ENCODE results near the gene FXYD1. TPM values are rescaled to one million over a fixed set of nuclear protein-coding genes. Genes with fewer than 3 reads are reported as not detected.

Gene FXYD1
- total RNA-seq, 2 experiments from 2014 or later = 0.57 to 11.5 TPM

DNA sequence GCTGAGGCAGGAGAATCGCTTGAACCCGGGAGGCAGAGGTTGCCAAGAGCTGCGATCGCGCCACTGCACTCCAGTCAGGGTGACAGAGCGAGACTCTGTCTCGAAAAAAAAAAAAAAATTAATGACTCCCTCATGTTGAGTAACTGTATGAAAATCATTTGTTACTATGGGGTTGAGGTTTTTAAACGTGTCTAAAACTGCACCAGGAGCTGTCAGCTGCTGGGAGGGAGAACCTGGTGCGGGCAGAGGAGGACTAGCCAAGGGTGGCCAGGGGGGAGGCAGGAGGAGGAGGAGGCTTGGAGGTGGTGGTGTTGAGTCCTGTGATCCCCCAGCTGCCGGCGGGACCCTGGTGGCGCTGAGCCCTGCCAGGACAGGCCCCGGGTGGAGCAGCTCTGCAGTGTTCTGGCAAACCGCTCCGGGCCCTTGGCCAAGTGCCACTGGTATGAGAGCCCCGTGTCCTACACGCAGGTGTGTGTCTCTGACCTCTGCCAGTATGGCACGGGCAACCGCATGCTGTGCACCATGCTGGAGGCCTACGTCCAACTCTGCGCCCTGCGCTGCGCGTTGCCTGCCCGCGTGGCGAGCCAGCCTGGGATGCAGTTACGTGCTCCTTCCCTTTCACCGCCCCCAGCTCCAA lies 40.1 kb upstream of the FXYD1 start:
- TF ChIP-seq EZH2phosphoT487 (IDR thresholded peaks at IDR 0.05; ENCODE audit: borderline replicate concordance, low read depth, low read length) = no peak
- TF ChIP-seq, protein P1, sequence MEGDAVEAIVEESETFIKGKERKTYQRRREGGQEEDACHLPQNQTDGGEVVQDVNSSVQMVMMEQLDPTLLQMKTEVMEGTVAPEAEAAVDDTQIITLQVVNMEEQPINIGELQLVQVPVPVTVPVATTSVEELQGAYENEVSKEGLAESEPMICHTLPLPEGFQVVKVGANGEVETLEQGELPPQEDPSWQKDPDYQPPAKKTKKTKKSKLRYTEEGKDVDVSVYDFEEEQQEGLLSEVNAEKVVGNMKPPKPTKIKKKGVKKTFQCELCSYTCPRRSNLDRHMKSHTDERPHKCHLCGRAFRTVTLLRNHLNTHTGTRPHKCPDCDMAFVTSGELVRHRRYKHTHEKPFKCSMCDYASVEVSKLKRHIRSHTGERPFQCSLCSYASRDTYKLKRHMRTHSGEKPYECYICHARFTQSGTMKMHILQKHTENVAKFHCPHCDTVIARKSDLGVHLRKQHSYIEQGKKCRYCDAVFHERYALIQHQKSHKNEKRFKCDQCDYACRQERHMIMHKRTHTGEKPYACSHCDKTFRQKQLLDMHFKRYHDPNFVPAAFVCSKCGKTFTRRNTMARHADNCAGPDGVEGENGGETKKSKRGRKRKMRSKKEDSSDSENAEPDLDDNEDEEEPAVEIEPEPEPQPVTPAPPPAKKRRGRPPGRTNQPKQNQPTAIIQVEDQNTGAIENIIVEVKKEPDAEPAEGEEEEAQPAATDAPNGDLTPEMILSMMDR (conservative IDR thresholded peaks at IDR 0.05; ENCODE audit: low read length) = no peak
- CTCF ChIA-PET (ENCODE audit: unreplicated experiment) = no interaction called here
- no TSS peak for BruUV-seq (replicated peaks)

DNA sequence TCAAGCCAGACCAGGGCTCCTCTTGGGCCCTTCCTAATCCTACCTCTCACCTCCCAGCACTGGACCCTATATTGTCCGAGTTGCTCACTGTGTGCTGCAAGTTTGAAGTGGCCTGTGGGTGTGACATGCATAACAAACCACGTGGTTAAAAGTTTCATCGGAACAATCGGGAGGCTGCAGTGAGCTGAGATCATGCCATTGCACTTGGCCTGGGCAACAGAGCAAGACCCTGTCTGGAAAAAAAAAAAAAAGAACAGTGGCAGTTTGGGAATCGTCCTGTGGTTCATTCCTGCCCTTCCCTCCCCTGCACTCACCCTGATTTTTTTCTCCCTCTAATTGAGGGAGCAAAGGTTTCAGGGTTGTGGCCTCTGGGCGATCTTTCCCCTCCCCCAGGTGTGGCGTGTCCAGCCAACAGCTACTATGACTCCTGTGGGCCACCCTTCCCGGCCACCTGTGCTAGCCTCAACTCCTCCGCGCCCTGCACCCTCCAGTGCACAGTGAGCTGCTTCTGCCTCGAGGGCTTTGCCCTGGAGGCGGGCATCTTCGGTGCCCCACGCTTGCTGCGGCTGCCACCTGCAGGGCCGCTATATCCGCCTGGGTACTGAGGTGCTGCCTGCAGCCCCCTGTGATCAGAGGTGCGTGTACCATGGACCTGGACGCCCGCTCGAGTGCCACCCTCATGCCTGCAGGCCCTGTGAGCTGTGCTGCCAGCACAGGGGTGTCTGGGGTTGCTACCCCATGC lies 39.3 kb upstream of the FXYD1 start:
- intact Hi-C loops (cut with micrococcal nuclease; ENCODE audit: unreplicated experiment) = no loop called here
- no peak for DNase-seq (ENCODE audit: low spot score)
- POLR2A ChIA-PET = interaction anchor here (0.6 kb wide), 1 partner anchor 9 kb away, joined by 3 read pairs; no protein-coding TSS in a partner anchor
- H3K9me2 ChIP-seq (ENCODE audit: insufficient read depth, low read length) = no peaks in the 10 kb centered on the region
- TF ChIP-seq, protein P1 (conservative IDR thresholded peaks at IDR 0.05; ENCODE audit: low read length) = no peak
- TF ChIP-seq EZH2phosphoT487 (IDR thresholded peaks at IDR 0.05; ENCODE audit: borderline replicate concordance, low read depth, low read length) = no peak
- H3K36me3 ChIP-seq (ENCODE audit: insufficient read depth, low read length) = no peaks in the 10 kb centered on the region
- H3K79me2 ChIP-seq (ENCODE audit: insufficient read depth, low read depth, low read length) = no peaks in the 10 kb centered on the region
- H2AFZ ChIP-seq (ENCODE audit: low read length) = no peak overlapping the region
- CTCF ChIA-PET (ENCODE audit: unreplicated experiment) = no interaction called here
- BruUV-seq (replicated peaks) = no TSS peak
- no peak overlapping the region for H3K27ac ChIP-seq (ENCODE audit: low read depth, low read length, poor library complexity, severe bottlenecking)
- no peak overlapping the region for H3K4me2 ChIP-seq (ENCODE audit: low read length)
- no peak overlapping the region for H3K4me3 ChIP-seq (ENCODE audit: low read depth, low read length, poor library complexity, severe bottlenecking)
- no peaks in the 10 kb centered on the region for H4K20me1 ChIP-seq (ENCODE audit: insufficient read depth, low read length)
- no peaks in the 10 kb centered on the region for H3K9me3 ChIP-seq (ENCODE audit: low read length)
- no peaks in the 10 kb centered on the region for H3K4me1 ChIP-seq (ENCODE audit: insufficient read depth, low read length, poor library complexity, severe bottlenecking)

More for the DNA sequence above, 40.1 kb upstream of the FXYD1 start:
- Histone ChIP-seq H3K27ac (ENCODE audit: low read depth, low read length, poor library complexity, severe bottlenecking) (no peak overlapping the region), H3K4me1 (ENCODE audit: insufficient read depth, low read length, poor library complexity, severe bottlenecking) (no peaks in the 10 kb centered on the region), H2AFZ (ENCODE audit: low read length) (no peak overlapping the region), H4K20me1 (ENCODE audit: insufficient read depth, low read length) (no peaks in the 10 kb centered on the region), H3K4me3 (ENCODE audit: low read depth, low read length, poor library complexity, severe bottlenecking) (no peak overlapping the region), H3K9me2 (ENCODE audit: insufficient read depth, low read length) (no peaks in the 10 kb centered on the region), H3K4me2 (ENCODE audit: low read length) (no peak overlapping the region), H3K9me3 (ENCODE audit: low read length) (no peaks in the 10 kb centered on the region), H3K79me2 (ENCODE audit: insufficient read depth, low read depth, low read length) (no peaks in the 10 kb centered on the region), H3K36me3 (ENCODE audit: insufficient read depth, low read length) (no peaks in the 10 kb centered on the region)
- intact Hi-C loops (cut with micrococcal nuclease; ENCODE audit: unreplicated experiment) = no loop called here
- POLR2A ChIA-PET = interaction anchor here (0.6 to 0.7 kb wide), 3 partner anchors 9 to 28 kb away, joined by 3 to 6 read pairs (median 3); no protein-coding TSS in a partner anchor
- DNase-seq (ENCODE audit: low spot score) = no peak

DNA sequence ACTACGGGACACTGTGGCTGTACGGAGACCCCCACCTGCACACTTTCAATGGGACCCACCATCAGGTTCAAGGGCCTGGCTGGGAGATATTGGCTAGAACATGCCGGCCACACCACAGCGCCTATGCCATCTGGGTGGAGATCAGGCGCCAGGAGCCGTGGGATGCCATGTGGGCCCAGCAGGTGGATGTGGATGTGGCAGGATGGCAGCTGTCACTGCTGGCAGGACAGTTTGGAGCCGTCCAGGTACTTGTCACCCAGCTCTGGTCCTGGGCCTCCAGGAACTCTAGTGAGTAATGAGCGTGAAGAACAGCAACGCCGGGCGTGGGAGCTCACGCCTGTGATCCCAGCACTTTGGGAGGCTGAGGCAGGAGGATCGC lies 38.7 kb upstream of the FXYD1 start:
- H3K4me3 ChIP-seq (ENCODE audit: low read depth, low read length, poor library complexity, severe bottlenecking) = no peak overlapping the region
- DNase-seq (ENCODE audit: low spot score) = no peak
- no peaks in the 10 kb centered on the region for H3K36me3 ChIP-seq (ENCODE audit: insufficient read depth, low read length)
- no peaks in the 10 kb centered on the region for H3K4me1 ChIP-seq (ENCODE audit: insufficient read depth, low read length, poor library complexity, severe bottlenecking)
- H3K9me3 ChIP-seq (ENCODE audit: low read length) = no peaks in the 10 kb centered on the region
- H4K20me1 ChIP-seq (ENCODE audit: insufficient read depth, low read length) = no peaks in the 10 kb centered on the region
- ChIA-PET CTCF (ENCODE audit: unreplicated experiment) (no interaction called here), POLR2A (no interaction called here)
- TF ChIP-seq, protein P1 (conservative IDR thresholded peaks at IDR 0.05; ENCODE audit: low read length) = no peak
- TF ChIP-seq EZH2phosphoT487 (IDR thresholded peaks at IDR 0.05; ENCODE audit: borderline replicate concordance, low read depth, low read length) = no peak
- intact Hi-C loops (cut with micrococcal nuclease; ENCODE audit: unreplicated experiment) = no loop called here
- H3K9me2 ChIP-seq (ENCODE audit: insufficient read depth, low read length) = no peaks in the 10 kb centered on the region
- H2AFZ ChIP-seq (ENCODE audit: low read length) = no peak overlapping the region
- no peak overlapping the region for H3K4me2 ChIP-seq (ENCODE audit: low read length)
- H3K27ac ChIP-seq (ENCODE audit: low read depth, low read length, poor library complexity, severe bottlenecking) = no peak overlapping the region
- H3K79me2 ChIP-seq (ENCODE audit: insufficient read depth, low read depth, low read length) = no peaks in the 10 kb centered on the region
- BruUV-seq (replicated peaks) = no TSS peak
